HCT116 (cell line): Measurements from ENCODE around the gene OSBP2. TPM values are rescaled to one million over a fixed set of nuclear protein-coding genes. Genes with fewer than 3 reads are reported as not detected.

Experiments used
- ATAC-seq: fragments of 200-7000 bp; cut with Tn5 transposase; 2 replicates; pipeline ENCODE4 v1.9.1; 2020; ENCODE audit warnings: mild to moderate bottlenecking, moderate library complexity
- BruUV-seq: library from RNA; stranded (reverse); fragments of 400-500 nt; replicated peaks from 2 replicates; lab custom pipeline; 2021; lab: Mats Ljungman, UMichigan
- CTCF ChIA-PET: fragments of 300-600 bp; sonication (Branson Sonifier 250); formaldehyde crosslinking; loops from one replicate; lab custom pipeline; 2021; ENCODE audit warnings: antibody characterized with exemption; lab: Charles Lee
- POLR2A ChIA-PET: fragments of 300-600, 350-600 bp; sonication (Branson Sonifier 250); formaldehyde crosslinking; loops from one replicate; lab custom pipeline; 2021; ENCODE audit warnings: antibody characterized with exemption; lab: Charles Lee
- RAD21 ChIA-PET, 2 experiments: fragments of 300-600 bp; sonication (Branson Sonifier 250); formaldehyde crosslinking; loops; one replicate each; lab custom pipeline; 2023; ENCODE audit warnings: low total read pairs in 2 of 2; ENCODE audit not compliant: uncharacterized antibody in 2 of 2, unreplicated experiment in 2 of 2, low non-redundant PET in 1 of 2; lab: Charles Lee
- DNase-seq: peaks from one replicate; pipeline ENCODE4 v3.0.0-alpha.2; 2010; ENCODE audit warnings: low read depth, low spot score
- H2AFZ ChIP-seq: fragments of 200-600 bp; shearing (Covaris generic), sonication (generic); 2 replicates; pipeline ENCODE4 v1.6.1; 2017; ENCODE audit warnings: low read depth, mixed run types, mixed read lengths, antibody characterized with exemption, low read length; ENCODE audit not compliant: poor library complexity, severe bottlenecking
- H3K27ac ChIP-seq: 2 replicates; pipeline ENCODE4 v1.5.1; 2012; ENCODE audit warnings: low read depth, low read length
- H3K27me3 ChIP-seq: fragments of 200-600 bp; sonication (generic); 2 replicates; pipeline ENCODE4 v1.6.1; 2016; ENCODE audit warnings: mixed run types, low read length, mixed read lengths; ENCODE audit not compliant: insufficient read depth
- H3K36me3 ChIP-seq, 2 experiments: fragments of 200-500 bp in 1 of 2; fragments of 200-600 bp in 1 of 2; sonication (Bioruptor generic) in 1 of 2; sonication (generic) in 1 of 2; 2 replicates each; pipeline versions ENCODE4 v1.5.1 to v1.6.1; 2014 to 2016; ENCODE audit warnings: low read length in 2 of 2, inconsistent platforms in 1 of 2, mixed read lengths in 1 of 2, mixed run types in 1 of 2; ENCODE audit not compliant: insufficient read depth in 2 of 2, control insufficient read depth in 1 of 2
- H3K4me1 ChIP-seq, 2 experiments: fragments of 200-600 bp in 1 of 2; sonication (generic) in 1 of 2; 2 replicates each; pipeline versions ENCODE4 v1.5.1 to v1.6.1; 2012 to 2017; ENCODE audit warnings: low read length in 2 of 2, inconsistent platforms in 1 of 2, mild to moderate bottlenecking in 1 of 2, mixed read lengths in 1 of 2, mixed run types in 1 of 2, moderate library complexity in 1 of 2; ENCODE audit not compliant: insufficient read depth in 2 of 2, control insufficient read depth in 1 of 2
- H3K4me2 ChIP-seq: fragments of 200-600 bp; sonication (generic); 2 replicates; pipeline ENCODE4 v1.6.1; 2017; ENCODE audit warnings: mixed run types, low read length, mixed read lengths
- H3K4me3 ChIP-seq, 2 experiments: fragments of 200-600 bp in 1 of 2; sonication (generic) in 1 of 2; replicated peaks in 1 of 2; 2 replicates each; pipeline ENCODE4 v1.5.1; 2011 to 2016; ENCODE audit warnings: low read length in 2 of 2, control low read depth in 1 of 2, low read depth in 1 of 2, mild to moderate bottlenecking in 1 of 2, mixed read lengths in 1 of 2, mixed run types in 1 of 2
- H3K79me2 ChIP-seq: fragments of 200-600 bp; sonication (generic); 2 replicates; pipeline ENCODE4 v1.6.1; 2017; ENCODE audit warnings: mild to moderate bottlenecking, mixed run types, low read length, moderate library complexity, mixed read lengths; ENCODE audit not compliant: insufficient read depth
- H3K9ac ChIP-seq: fragments of 200-600 bp; sonication (generic); 2 replicates; pipeline ENCODE4 v1.6.1; 2016; ENCODE audit warnings: low read length, mixed read lengths
- H3K9me2 ChIP-seq: fragments of 200-600 bp; sonication (generic), shearing (Covaris generic); 2 replicates; pipeline ENCODE4 v1.6.1; 2017; ENCODE audit warnings: mixed run types, mild to moderate bottlenecking, moderate library complexity; ENCODE audit not compliant: insufficient read depth
- H3K9me3 ChIP-seq, 2 experiments: fragments of 200-500 bp in 1 of 2; fragments of 200-600 bp in 1 of 2; sonication (Bioruptor generic) in 1 of 2; sonication (generic) in 1 of 2; 2 replicates each; pipeline ENCODE4 v1.6.1; 2014 to 2017; ENCODE audit warnings: low read length in 2 of 2, mixed read lengths in 2 of 2, inconsistent platforms in 1 of 2, low read depth in 1 of 2, mild to moderate bottlenecking in 1 of 2, mixed run types in 1 of 2, moderate library complexity in 1 of 2; ENCODE audit not compliant: control insufficient read depth in 1 of 2, insufficient read depth in 1 of 2
- H4K20me1 ChIP-seq: fragments of 200-600 bp; sonication (generic), shearing (Covaris generic); 2 replicates; pipeline ENCODE4 v1.6.1; 2017; ENCODE audit warnings: mixed run types, mild to moderate bottlenecking, moderate library complexity; ENCODE audit not compliant: insufficient read depth
- FOSL1 ChIP-seq: IDR thresholded peaks from 2 replicates; pipeline ENCODE4 v1.6.1; 2012; ENCODE audit warnings: low read depth
- MAX ChIP-seq: IDR thresholded peaks from 2 replicates; pipeline ENCODE4 v1.6.1; 2012
- ZBTB33 ChIP-seq: IDR thresholded peaks from 2 replicates; pipeline ENCODE4 v1.6.1; 2011; ENCODE audit warnings: mild to moderate bottlenecking, low read length, moderate library complexity; ENCODE audit not compliant: insufficient replicate concordance; ENCODE audit errors: extremely low read depth
- ZNF274 ChIP-seq: fragments of 200-500 bp; sonication (Bioruptor generic); IDR thresholded peaks from 2 replicates; pipeline ENCODE4 v1.6.1; 2014; ENCODE audit warnings: mild to moderate bottlenecking, low read depth, low read length, inconsistent platforms
- intact Hi-C: fragments of 100-400 bp; cut with micrococcal nuclease; formaldehyde crosslinking; loops from 2 replicates; pipeline ENCODE4 v1.10.0; 2022
- total RNA-seq: library from RNA; stranded (reverse); gene quantifications from one replicate; pipeline ENCODE4 v1.2.1, GENCODE V29; 2021; ENCODE audit not compliant: unreplicated experiment

Gene OSBP2
- total RNA-seq, 1 experiment from 2014 or later = 12.9 TPM

- DNase-seq (no peak), ATAC-seq (no peak)
- Histone ChIP-seq H3K4me3 (no peak overlapping the region), H3K9me3 (no peaks in the 10 kb centered on the region), H3K9ac (no peak overlapping the region), H3K27me3 (no peaks in the 10 kb centered on the region), H4K20me1 (no peaks in the 10 kb centered on the region), H3K36me3 (no peaks in the 10 kb centered on the region; a peak in 1 of 4 replicates), H3K27ac (no peak overlapping the region), H3K4me2 (no peak overlapping the region), H3K79me2 (no peaks in the 10 kb centered on the region), H3K4me1 (no peaks in the 10 kb centered on the region), H2AFZ (no peak overlapping the region), H3K9me2 (no peaks in the 10 kb centered on the region)
- no TSS peak for BruUV-seq
- no peak for TF ChIP-seq ZNF274
- TF ChIP-seq MAX = no peak
- TF ChIP-seq ZBTB33 = no peak
- no peak for TF ChIP-seq FOSL1
- intact Hi-C loops = no loop called here
- ChIA-PET CTCF (interaction anchor here (1.2 to 3.2 kb wide), 2 partner anchors 129 to 130 kb away, joined by 3 to 19 read pairs; no protein-coding TSS in a partner anchor), POLR2A (no interaction called here), RAD21 (no interaction called here)
These were observed 198.1 kb downstream of the OSBP2 start for GRCh38 chr22:30892731-30893221.
